ENCODE results near the gene GPC6. TPM values are rescaled to one million over a fixed set of nuclear protein-coding genes. Genes with fewer than 3 reads are reported as not detected.

Gene GPC6
- total RNA-seq, 6 donors from 2014 or later: 1.3 to 7.3 (median 3.4) TPM

- no peak overlapping the region for H3K27ac ChIP-seq
Observed at GRCh38 chr13:94317063-94317491, 1090.5 kb downstream of the GPC6 start.

GRCh38 chr13:94318418-94318817 is 1091.8 kb downstream of the GPC6 start:
- H3K36me3 ChIP-seq: no peaks in the 10 kb centered on the region
- TF ChIP-seq EP300 (IDR thresholded peaks at IDR 0.05) (no peak), POLR2AphosphoS5 (IDR thresholded peaks at IDR 0.05) (no peak), POLR2A (IDR thresholded peaks at IDR 0.05) (no peak), CTCF (IDR thresholded peaks at IDR 0.05) (no peak)
- H3K27ac ChIP-seq: no peak overlapping the region
- WGBS, 2 donors: 70 to 76% methylated on average over 3 of the region's 3 CpGs
- ATAC-seq (ENCODE audit: low FRiP score in 2 of 2) (no peak), DNase-seq (no peak)
- H3K4me3 ChIP-seq: no peak overlapping the region
- H3K9me3 ChIP-seq: no peaks in the 10 kb centered on the region
- H3K27me3 ChIP-seq: no peaks in the 10 kb centered on the region
- no peaks in the 10 kb centered on the region for H3K4me1 ChIP-seq

More at GRCh38 chr13:94317063-94317491, 1090.5 kb downstream of the GPC6 start:
- Histone ChIP-seq H3K27me3 (no peaks in the 10 kb centered on the region), H3K9me3 (no peaks in the 10 kb centered on the region), H3K4me3 (no peak overlapping the region), H3K36me3 (no peaks in the 10 kb centered on the region), H3K4me1 (no peaks in the 10 kb centered on the region)
- no peak for TF ChIP-seq EP300 (IDR thresholded peaks at IDR 0.05)
- no peak for TF ChIP-seq POLR2AphosphoS5 (IDR thresholded peaks at IDR 0.05)
- TF ChIP-seq CTCF (IDR thresholded peaks at IDR 0.05): no peak
- TF ChIP-seq POLR2A (IDR thresholded peaks at IDR 0.05): no peak
- no peak for DNase-seq
- no peak for ATAC-seq (ENCODE audit: low FRiP score in 2 of 2)
- 28% methylated on average over 2 of the region's 2 CpGs for WGBS, 2 donors

GRCh38 chr13:94319501-94319900 is 1092.9 kb downstream of the GPC6 start:
- Histone ChIP-seq H3K4me1 (no peaks in the 10 kb centered on the region), H3K9me3 (no peaks in the 10 kb centered on the region), H3K27ac (no peak overlapping the region), H3K27me3 (no peaks in the 10 kb centered on the region), H3K4me3 (no peak overlapping the region), H3K36me3 (no peaks in the 10 kb centered on the region)
- TF ChIP-seq CTCF (IDR thresholded peaks at IDR 0.05) (no peak), POLR2A (IDR thresholded peaks at IDR 0.05) (no peak)
- no peak for ATAC-seq (ENCODE audit: low FRiP score in 2 of 2)
- no peak for DNase-seq
- 88 to 92% methylated on average over 2 of the region's 2 CpGs for WGBS, 2 donors

DNA sequence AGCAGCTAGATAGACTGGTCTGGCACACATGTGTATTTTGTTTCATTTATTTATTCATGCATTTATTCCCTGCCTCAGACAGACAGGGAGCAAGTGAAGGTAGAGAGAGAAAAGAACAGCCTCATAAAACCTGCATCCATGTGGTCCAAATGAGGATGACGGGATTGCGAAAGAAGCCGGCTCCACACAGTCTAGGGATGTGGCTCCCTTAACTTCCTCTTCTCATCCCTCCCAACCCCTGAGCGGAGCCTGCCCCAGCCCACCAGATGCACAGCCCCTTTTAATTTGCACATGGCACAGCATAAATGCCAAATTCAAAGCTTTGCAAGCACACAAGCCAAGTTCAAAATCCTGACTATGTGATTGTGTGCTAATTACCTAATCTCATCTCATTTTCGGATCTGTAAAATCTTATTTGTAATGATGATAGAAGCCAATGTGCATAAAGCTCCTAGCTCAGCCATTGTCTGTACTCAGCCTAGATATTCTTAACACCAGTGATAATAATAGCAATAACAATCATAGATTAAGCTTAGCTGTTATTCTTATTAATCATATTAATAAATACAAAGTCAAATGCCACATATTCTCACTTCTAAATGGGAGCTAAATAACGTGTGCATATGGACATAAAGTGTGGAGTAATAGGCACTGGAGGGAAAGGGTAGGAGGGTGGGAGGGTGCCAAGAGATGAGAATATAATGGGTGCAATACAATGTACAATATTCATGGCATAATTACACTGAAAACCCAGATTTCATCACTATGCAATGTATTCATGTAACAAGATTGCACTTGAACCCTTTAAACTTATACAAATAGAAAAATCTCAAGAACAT is 1096.5 kb downstream of the GPC6 start:
- 69 to 78% methylated on average over 6 of the region's 6 CpGs for WGBS, 2 donors
- no peak overlapping the region for H3K4me3 ChIP-seq
- ATAC-seq (ENCODE audit: low FRiP score in 2 of 2) (no peak), DNase-seq (no peak)
- no peaks in the 10 kb centered on the region for H3K27me3 ChIP-seq
- H3K36me3 ChIP-seq: no peaks in the 10 kb centered on the region
- peak overlapping the region in 2 of 4 donors; percentile 18 to 22 for H3K27ac ChIP-seq
- TF ChIP-seq CTCF (IDR thresholded peaks at IDR 0.05): no peak
- no peaks in the 10 kb centered on the region for H3K9me3 ChIP-seq
- H3K4me1 ChIP-seq: no peaks in the 10 kb centered on the region
